H1 (cell line): Measurements from ENCODE around the gene TAF3. TPM values are rescaled to one million over a fixed set of nuclear protein-coding genes. Genes with fewer than 3 reads are reported as not detected.

ENCODE experiments used
- CTCF ChIA-PET: fragments of 300-600 bp; sonication (Branson Sonifier 250); formaldehyde crosslinking; loops from one replicate; lab custom pipeline; 2021; ENCODE audit not compliant: partially characterized antibody; lab: Charles Lee
- POLR2A ChIA-PET: fragments of 300-600 bp; sonication (Branson Sonifier 250); formaldehyde crosslinking; loops from one replicate; lab custom pipeline; 2021; ENCODE audit warnings: inconsistent platforms; ENCODE audit not compliant: partially characterized antibody; lab: Charles Lee
- DNase-seq, 2 experiments: peaks; one replicate each; pipeline versions ENCODE4 v3.0.0 to v3.0.0-alpha.2; 2010 to 2022; ENCODE audit warnings: low spot score in 2 of 2, low read depth in 1 of 2, mixed read lengths in 1 of 2
- FAIRE-seq: peaks from 2 replicates; lab custom pipeline; 2011; peaks lifted over from hg19 to GRCh38; lab: Jason Lieb, UNC
- H2AFZ ChIP-seq: 2 replicates; pipeline ENCODE4 v1.8.1; 2012; ENCODE audit warnings: low read length, inconsistent platforms
- H2AK5ac ChIP-seq: 2 replicates; pipeline ENCODE4 v1.6.1; 2013; ENCODE audit warnings: low read depth, low read length
- H2BK120ac ChIP-seq: replicated peaks from 2 replicates; pipeline ENCODE3; 2013; ENCODE audit warnings: low read depth, low read length, inconsistent platforms
- H2BK12ac ChIP-seq: 2 replicates; pipeline ENCODE4 v1.6.1; 2013; ENCODE audit warnings: low read depth, low read length
- H2BK15ac ChIP-seq: 2 replicates; pipeline ENCODE4 v1.6.1; 2013; ENCODE audit warnings: low read length
- H2BK20ac ChIP-seq: 2 replicates; pipeline ENCODE4 v1.6.1; 2013; ENCODE audit warnings: low read length
- H2BK5ac ChIP-seq: 2 replicates; pipeline ENCODE4 v1.6.1; 2013; ENCODE audit warnings: low read depth, low read length
- H3K14ac ChIP-seq: 2 replicates; pipeline ENCODE4 v1.6.1; 2013; ENCODE audit warnings: inconsistent platforms; ENCODE audit not compliant: insufficient read length
- H3K18ac ChIP-seq: 2 replicates; pipeline ENCODE4 v1.6.1; 2013; ENCODE audit warnings: low read length; ENCODE audit errors: extremely low read depth
- H3K23ac ChIP-seq: 2 replicates; pipeline ENCODE4 v1.6.1; 2013; ENCODE audit warnings: inconsistent platforms; ENCODE audit not compliant: insufficient read length
- H3K23me2 ChIP-seq: 2 replicates; pipeline ENCODE4 v1.6.1; 2013; ENCODE audit warnings: low read depth, low read length
- H3K27ac ChIP-seq: 2 replicates; pipeline ENCODE4 v1.6.1; 2011; ENCODE audit warnings: low read depth, low read length, inconsistent platforms
- H3K27me3 ChIP-seq, 4 experiments: replicated peaks in 1 of 4; 1 replicate in 1 of 4; 2 replicates in 3 of 4; pipeline versions ENCODE4 v1.6.1 to v1.8.1; 2011 to 2013; ENCODE audit warnings: low read length in 3 of 4, mild to moderate bottlenecking in 3 of 4, inconsistent platforms in 2 of 4, mixed read lengths in 2 of 4, moderate library complexity in 1 of 4; ENCODE audit not compliant: control insufficient read depth in 3 of 4, insufficient read depth in 3 of 4; ENCODE audit errors: extremely low read depth in 1 of 4
- H3K36me3 ChIP-seq, 4 experiments: 2 replicates each; pipeline versions ENCODE4 v1.6.1 to v1.8.1; 2011 to 2013; ENCODE audit warnings: mild to moderate bottlenecking in 4 of 4, low read length in 3 of 4, moderate library complexity in 2 of 4, control low read depth in 1 of 4, inconsistent platforms in 1 of 4; ENCODE audit not compliant: insufficient read depth in 4 of 4, control insufficient read depth in 2 of 4
- H3K4ac ChIP-seq: replicated peaks from 2 replicates; pipeline ENCODE3; 2013; ENCODE audit warnings: low read length, low read depth, mixed read lengths, inconsistent platforms; ENCODE audit not compliant: insufficient read length
- H3K4me1 ChIP-seq, 4 experiments: replicated peaks in 1 of 4; 1 replicate in 1 of 4; 2 replicates in 3 of 4; pipeline versions ENCODE4 v1.6.1 to v1.8.1; 2011 to 2013; ENCODE audit warnings: low read length in 3 of 4, inconsistent platforms in 2 of 4, mixed read lengths in 1 of 4; ENCODE audit not compliant: insufficient read depth in 4 of 4, control insufficient read depth in 3 of 4
- H3K4me2 ChIP-seq, 2 experiments: 2 replicates each; pipeline versions ENCODE4 v1.6.1 to v1.8.1; 2011 to 2013; ENCODE audit warnings: low read depth in 2 of 2, low read length in 2 of 2, control low read depth in 1 of 2, inconsistent platforms in 1 of 2, mild to moderate bottlenecking in 1 of 2; ENCODE audit not compliant: insufficient read depth in 1 of 2
- H3K4me3 ChIP-seq, 4 experiments: fragments of 200-600, 300-600 bp in 1 of 4; sonication (generic), shearing (Covaris generic), sonication (Bioruptor Twin) in 1 of 4; 2 replicates each; pipeline versions ENCODE4 v1.5.1 to v1.8.1; 2011 to 2016; ENCODE audit warnings: low read length in 4 of 4, low read depth in 3 of 4, control low read depth in 2 of 4, inconsistent platforms in 2 of 4, mild to moderate bottlenecking in 2 of 4, mixed read lengths in 1 of 4, moderate library complexity in 1 of 4; ENCODE audit not compliant: insufficient read depth in 2 of 4; ENCODE audit errors: extremely low read depth in 1 of 4
- H3K56ac ChIP-seq: replicated peaks from 2 replicates; pipeline ENCODE3; 2013; ENCODE audit warnings: low read depth, mild to moderate bottlenecking, mixed read lengths, low read length, inconsistent platforms; ENCODE audit not compliant: insufficient read length
- H3K79me1 ChIP-seq: 2 replicates; pipeline ENCODE4 v1.6.1; 2013; ENCODE audit warnings: low read depth, low read length, control low read depth
- H3K79me2 ChIP-seq, 2 experiments: 2 replicates each; pipeline versions ENCODE4 v1.6.1 to v1.8.1; 2012 to 2013; ENCODE audit warnings: low read length in 2 of 2, mild to moderate bottlenecking in 2 of 2, inconsistent platforms in 1 of 2; ENCODE audit not compliant: insufficient read depth in 2 of 2, control insufficient read depth in 1 of 2
- H3K9ac ChIP-seq, 4 experiments: replicated peaks in 1 of 4; 1 replicate in 1 of 4; 2 replicates in 3 of 4; pipeline versions ENCODE4 v1.6.1 to v1.8.1; 2011 to 2013; ENCODE audit warnings: low read depth in 3 of 4, low read length in 3 of 4, control low read depth in 2 of 4, mild to moderate bottlenecking in 2 of 4, moderate library complexity in 2 of 4, inconsistent platforms in 1 of 4; ENCODE audit errors: extremely low read depth in 1 of 4
- H3K9me3 ChIP-seq, 2 experiments: 2 replicates each; pipeline versions ENCODE4 v1.6.1 to v1.8.1; 2012 to 2013; ENCODE audit warnings: mild to moderate bottlenecking in 2 of 2, moderate library complexity in 2 of 2, control low read depth in 1 of 2, inconsistent platforms in 1 of 2, low read depth in 1 of 2, low read length in 1 of 2, mixed read lengths in 1 of 2; ENCODE audit not compliant: insufficient read depth in 2 of 2
- H4K20me1 ChIP-seq, 2 experiments: replicated peaks in 1 of 2; 2 replicates each; pipeline versions ENCODE3 to v1.8.1; 2011 to 2013; ENCODE audit warnings: inconsistent platforms in 2 of 2, low read length in 2 of 2, mild to moderate bottlenecking in 1 of 2; ENCODE audit not compliant: insufficient read depth in 2 of 2, control insufficient read depth in 1 of 2
- H4K5ac ChIP-seq: 2 replicates; pipeline ENCODE4 v1.6.1; 2013; ENCODE audit warnings: low read length, low read depth, mixed read lengths, inconsistent platforms; ENCODE audit not compliant: insufficient read length
- H4K8ac ChIP-seq: 2 replicates; pipeline ENCODE4 v1.8.0; 2013; ENCODE audit warnings: mild to moderate bottlenecking, moderate library complexity, low read length, inconsistent platforms; ENCODE audit not compliant: insufficient read depth; ENCODE audit errors: extremely low read depth
- H4K91ac ChIP-seq: replicated peaks from 2 replicates; pipeline ENCODE3; 2013; ENCODE audit warnings: low read length, mixed read lengths, inconsistent platforms; ENCODE audit not compliant: insufficient read length
- CHD1 ChIP-seq: IDR thresholded peaks from 2 replicates; pipeline ENCODE4 v1.6.1; 2012; ENCODE audit warnings: low read depth, low read length, improper control_type of control experiment
- CTBP2 ChIP-seq: IDR thresholded peaks from 2 replicates; pipeline ENCODE4 v1.7.0; 2011; ENCODE audit warnings: borderline replicate concordance, mild to moderate bottlenecking, moderate library complexity, mixed read lengths, low read length; ENCODE audit not compliant: insufficient read depth, insufficient read length
- EZH2 ChIP-seq: fragments of 200-600 bp; sonication (generic); IDR thresholded peaks from 2 replicates; pipeline ENCODE4 v1.7.1; 2012; ENCODE audit warnings: low read depth, mild to moderate bottlenecking, moderate library complexity, low read length, inconsistent platforms; ENCODE audit not compliant: severe bottlenecking
- SRF ChIP-seq: IDR thresholded peaks from 2 replicates; pipeline ENCODE4 v1.6.1; 2011; ENCODE audit warnings: mild to moderate bottlenecking, low read depth, low read length, moderate library complexity
- SUZ12 ChIP-seq: fragments of 200-600 bp; sonication (generic); IDR thresholded peaks from 2 replicates; pipeline ENCODE4 v1.6.1; 2012; ENCODE audit warnings: mild to moderate bottlenecking, inconsistent platforms, low read length, moderate library complexity, mixed read lengths
- WGBS, 2 experiments: shearing (Covaris generic) in 1 of 2; methylation state at CpG; one replicate each; pipeline versions ENCODE4 v1.1.6 to v1.1.7; 2013 to 2015; ENCODE audit warnings: low lambda C conversion rate in 2 of 2, mixed read lengths in 2 of 2, inconsistent platforms in 1 of 2, low coverage in 1 of 2, missing lambda C conversion rate in 1 of 2; ENCODE audit not compliant: insufficient replicate concordance in 2 of 2, insufficient coverage in 1 of 2, insufficient read length in 1 of 2; ENCODE audit errors: extremely low coverage in 1 of 2, missing lambda C conversion rate in 1 of 2; 5-methylcytosine and 5-hydroxymethylcytosine counted together
- polyA plus RNA-seq, 7 experiments: library from polyadenylated mRNA; depleted of rRNA in 3 of 7; stranded (reverse) in 5 of 7; unstranded in 2 of 7; fragments of >200 nt in 5 of 7; fragments of 200-250 nt in 2 of 7; gene quantifications; 1 replicate in 5 of 7; 2 replicates in 1 of 7; 4 replicates in 1 of 7; pipeline versions ENCODE4 v1.2.1 to v1.2.3, GENCODE V29; 2011 to 2013; ENCODE audit warnings: missing spikeins in 2 of 7, mixed read lengths in 2 of 7
- total RNA-seq: library from RNA; stranded (reverse); fragmentation: NEBNext Ultra II Directional; extraction: Animal tissue kit (Norgen Biotek cat#: 25700); gene quantifications from 2 replicates; pipeline ENCODE4 v1.2.1, GENCODE V29; 2021

The TAF3 gene
- total and polyA plus RNA-seq, 2 of the 8 experiments (the other 6 are each of a cell fraction or from before 2014, with no cell fraction given) = 1.5 to 11.2 TPM

DNA sequence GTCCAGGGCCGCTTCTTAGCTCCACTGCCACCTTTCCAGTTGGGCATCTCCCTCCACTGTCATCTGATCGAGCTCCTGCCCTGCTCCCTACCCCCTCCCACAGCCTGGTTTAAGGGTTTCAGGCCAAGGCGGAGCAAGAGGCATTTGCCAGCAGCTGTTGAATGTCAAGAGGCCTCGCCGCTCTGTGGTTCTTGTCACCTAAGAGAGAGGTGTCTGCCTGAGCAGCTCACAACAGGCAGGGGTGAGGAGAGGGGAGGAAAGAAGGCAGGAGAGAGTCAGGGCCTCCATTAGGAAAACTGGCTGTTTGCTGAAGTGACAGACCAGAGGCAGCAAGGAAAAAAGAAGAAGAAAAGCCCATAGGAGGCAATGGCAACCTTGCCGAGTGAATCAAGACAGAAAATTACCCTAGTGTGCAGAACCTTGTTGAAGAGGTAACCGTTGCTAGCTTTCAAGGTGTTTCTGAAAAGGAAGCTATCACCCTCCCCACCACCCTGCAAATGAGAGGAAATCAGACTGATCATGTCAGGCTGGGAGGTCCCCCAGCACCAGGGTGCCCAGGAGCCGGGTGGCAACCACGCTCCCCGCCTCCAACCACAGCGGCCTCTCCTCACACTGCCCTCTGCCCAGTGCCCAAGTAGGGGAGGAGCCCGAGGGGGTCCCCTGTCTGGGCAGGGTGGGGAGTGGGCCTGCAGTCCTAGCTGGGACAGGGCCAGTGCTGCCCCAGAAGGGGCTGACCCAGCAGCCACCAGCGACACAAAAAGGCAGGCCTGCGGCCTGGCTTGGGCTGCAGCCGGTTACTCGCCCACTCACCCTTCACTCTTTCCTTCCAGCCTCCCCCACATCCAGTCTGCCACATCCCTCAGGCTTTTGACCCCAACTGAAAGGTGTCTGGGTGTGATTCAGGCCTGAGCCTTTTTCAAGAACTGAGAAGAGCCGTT, 243.2 kb downstream of the TAF3 start:
- Histone ChIP-seq H2BK20ac (no peak overlapping the region), H3K4me3 (peak overlapping the region in 2 of 4 experiments; percentile 10 to 47; a peak in 4 of 8 replicates), H2AK5ac (0 out of 2 replicates have a peak overlapping the region, but pooled peaks have one; percentile 19), H3K27me3 (peaks cover 51 to 92% (median 80%) of the 10 kb centered on the region in 4 experiments), H3K23ac (no peak overlapping the region), H2BK5ac (peak overlapping the region; percentile 5; the same call in 1 of the 2 replicates), H4K8ac (no peak overlapping the region), H2BK12ac (peak overlapping the region; percentile 87; the same call in 1 of the 2 replicates), H3K23me2 (peaks cover 13% of the 10 kb centered on the region; the same call in 1 of the 2 replicates), H3K4me2 (peak overlapping the region; percentile 63 to 84), H3K36me3 (no peaks in the 10 kb centered on the region), H3K79me2 (no peaks in the 10 kb centered on the region), H3K18ac (peak overlapping the region; percentile 10; the same call in 1 of the 2 replicates), H2BK15ac (peak overlapping the region; percentile 12; the same call in 1 of the 2 replicates), H2BK120ac (no peak overlapping the region), H2AFZ (no peak overlapping the region), H3K9me3 (no peaks in the 10 kb centered on the region), H3K4ac (no peak overlapping the region), H3K27ac (no peak overlapping the region), H4K5ac (no peak overlapping the region), H3K14ac (no peak overlapping the region), H3K4me1 (peaks cover 36 to 54% (median 41%) of the 10 kb centered on the region in 4 experiments), H3K56ac (no peak overlapping the region), H4K20me1 (peaks cover 6 to 13% of the 10 kb centered on the region in 2 experiments), H3K9ac (no peak overlapping the region), H3K79me1 (no peaks in the 10 kb centered on the region), H4K91ac (no peak overlapping the region)
- DNase-seq = no peak
- ChIA-PET CTCF (interaction anchor here (0.7 to 3.0 kb wide), 6 partner anchors 9 to 536 kb away, joined by 3 to 13 read pairs (median 4); no protein-coding TSS in a partner anchor), POLR2A (interaction anchor here (1.2 to 1.8 kb wide), 2 partner anchors 17 to 18 kb away, joined by 3 to 5 read pairs; no protein-coding TSS in a partner anchor)
- TF ChIP-seq EZH2 = peak; percentile 2
- TF ChIP-seq CTBP2 = no peak
- TF ChIP-seq SRF = no peak
- no peak for TF ChIP-seq CHD1
- TF ChIP-seq SUZ12 = peak; percentile 57; the same call in 1 of the 2 replicates
- FAIRE-seq = no peak
- WGBS, 2 experiments = 25% methylated on average over 17 of the region's 17 CpGs; no CpG with 5 or more reads in 1 of the 2 experiments
